Measurements from ENCODE around the gene ALDH2.

DNA sequence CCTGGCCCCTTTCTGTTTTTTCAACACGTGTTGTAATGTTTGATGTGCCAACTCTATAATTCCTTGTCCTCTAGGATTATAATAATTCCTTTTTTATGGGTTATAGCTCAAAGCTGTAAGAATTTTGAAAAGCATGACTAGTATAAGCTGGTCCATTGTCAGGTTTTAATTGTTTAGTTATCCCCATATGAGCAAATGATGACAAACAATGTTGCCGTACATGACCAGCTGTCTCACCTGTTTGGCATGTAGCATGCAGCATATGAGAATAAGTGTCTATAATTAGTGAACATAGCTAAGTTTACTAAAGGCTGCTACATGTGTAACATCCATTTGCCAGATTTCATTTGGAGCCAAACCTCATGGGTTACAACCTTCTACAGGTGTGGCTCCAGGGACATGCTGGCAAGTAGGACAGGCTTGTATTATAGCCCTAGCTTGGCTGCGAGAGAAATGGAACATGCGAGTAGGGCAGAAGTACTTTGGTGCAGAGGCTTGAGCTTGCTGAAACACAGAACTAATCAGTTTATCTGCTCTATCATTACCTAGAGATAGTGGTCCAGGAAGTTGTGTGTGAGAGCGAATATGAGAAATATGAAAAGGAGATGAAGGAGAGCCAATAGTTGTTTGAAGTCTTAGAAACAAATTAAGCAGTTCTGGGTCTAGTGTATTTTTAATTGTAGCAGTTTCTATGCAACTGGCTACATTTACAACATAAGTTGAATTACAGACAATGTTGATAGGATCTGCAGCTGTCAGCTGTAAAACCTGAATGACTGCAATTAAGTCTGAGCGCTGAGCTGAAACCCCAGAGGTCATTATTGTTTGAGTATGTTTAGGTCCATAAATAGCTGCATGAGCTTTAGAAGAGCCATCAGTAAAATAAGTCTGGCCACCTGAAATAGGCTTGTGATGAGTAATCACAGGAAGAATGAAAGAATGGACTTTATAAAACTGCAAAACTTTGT lies 52.7 kb downstream of the ALDH2 start:
- TF ChIP-seq, protein P1, sequence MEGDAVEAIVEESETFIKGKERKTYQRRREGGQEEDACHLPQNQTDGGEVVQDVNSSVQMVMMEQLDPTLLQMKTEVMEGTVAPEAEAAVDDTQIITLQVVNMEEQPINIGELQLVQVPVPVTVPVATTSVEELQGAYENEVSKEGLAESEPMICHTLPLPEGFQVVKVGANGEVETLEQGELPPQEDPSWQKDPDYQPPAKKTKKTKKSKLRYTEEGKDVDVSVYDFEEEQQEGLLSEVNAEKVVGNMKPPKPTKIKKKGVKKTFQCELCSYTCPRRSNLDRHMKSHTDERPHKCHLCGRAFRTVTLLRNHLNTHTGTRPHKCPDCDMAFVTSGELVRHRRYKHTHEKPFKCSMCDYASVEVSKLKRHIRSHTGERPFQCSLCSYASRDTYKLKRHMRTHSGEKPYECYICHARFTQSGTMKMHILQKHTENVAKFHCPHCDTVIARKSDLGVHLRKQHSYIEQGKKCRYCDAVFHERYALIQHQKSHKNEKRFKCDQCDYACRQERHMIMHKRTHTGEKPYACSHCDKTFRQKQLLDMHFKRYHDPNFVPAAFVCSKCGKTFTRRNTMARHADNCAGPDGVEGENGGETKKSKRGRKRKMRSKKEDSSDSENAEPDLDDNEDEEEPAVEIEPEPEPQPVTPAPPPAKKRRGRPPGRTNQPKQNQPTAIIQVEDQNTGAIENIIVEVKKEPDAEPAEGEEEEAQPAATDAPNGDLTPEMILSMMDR (conservative IDR thresholded peaks at IDR 0.05; ENCODE audit: low read length), result no peak
- no peak for TF ChIP-seq EZH2phosphoT487 (IDR thresholded peaks at IDR 0.05; ENCODE audit: borderline replicate concordance)

Measured in Loucy (cell line).